Femur (tissue), 1 donor: ENCODE results near the gene RCAN3.
A peak's percentile ranks its signal among the peaks of the same experiment; 100 is the strongest.
"Not testable (repeated sequence)": the region's sequence is repeated elsewhere in the genome, so short reads cannot be mapped to it uniquely, and the experiment has no call there.

Experiments used
- DNase-seq: peaks from one replicate; pipeline ENCODE4 v3.0.0-alpha.2; 2017

The RCAN3 gene

GRCh38 chr1:24514946-24515345 is 12.3 kb downstream of the RCAN3 start:
- no peak for DNase-seq

GRCh38 chr1:24515671-24516209 is 13.1 kb downstream of the RCAN3 start:
- DNase-seq = not testable (repeated sequence)

- DNase-seq = no peak
These were observed 13.9 kb downstream of the RCAN3 start for GRCh38 chr1:24516506-24516905.

- no peak for DNase-seq
These were observed 15.3 kb downstream of the RCAN3 start for GRCh38 chr1:24517898-24518297.

GRCh38 chr1:24520282-24520681 is 17.6 kb downstream of the RCAN3 start:
- DNase-seq = not testable (repeated sequence)

- no peak for DNase-seq
These were observed 23.0 kb downstream of the RCAN3 start for GRCh38 chr1:24525606-24526005.

- no peak for DNase-seq
These were observed 23.4 kb downstream of the RCAN3 start for GRCh38 chr1:24526045-24526444.

- DNase-seq = no peak
These were observed 24.4 kb downstream of the RCAN3 start for GRCh38 chr1:24526940-24527542.

GRCh38 chr1:24528744-24529143 is 26.1 kb downstream of the RCAN3 start:
- no peak for DNase-seq

- not testable (repeated sequence) for DNase-seq
These were observed 26.7 kb downstream of the RCAN3 start for GRCh38 chr1:24529292-24529691.

- no peak for DNase-seq
These were observed 32.4 kb downstream of the RCAN3 start for GRCh38 chr1:24535021-24535424.

GRCh38 chr1:24535778-24536177 is 33.1 kb downstream of the RCAN3 start:
- no peak for DNase-seq

GRCh38 chr1:24536391-24536840 is 33.8 kb downstream of the RCAN3 start:
- DNase-seq = peak; percentile 27

GRCh38 chr1:24540051-24540905 is 37.6 kb downstream of the RCAN3 start:
- no peak for DNase-seq

GRCh38 chr1:24540906-24541710 is 38.5 kb downstream of the RCAN3 start:
- DNase-seq = no peak

GRCh38 chr1:24541711-24542346 is 39.2 kb downstream of the RCAN3 start:
- no peak for DNase-seq

- DNase-seq = no peak
These were observed 41.6 kb downstream of the RCAN3 start for GRCh38 chr1:24544239-24544638.

GRCh38 chr1:24545662-24546061 is 43.0 kb downstream of the RCAN3 start:
- no peak for DNase-seq

- no peak for DNase-seq
These were observed 44.6 kb downstream of the RCAN3 start for GRCh38 chr1:24547195-24547594.

GRCh38 chr1:24548070-24548469 is 45.4 kb downstream of the RCAN3 start:
- DNase-seq = no peak

GRCh38 chr1:24549210-24549609 is 46.6 kb downstream of the RCAN3 start:
- not testable (repeated sequence) for DNase-seq

GRCh38 chr1:24551290-24551959 is 48.8 kb downstream of the RCAN3 start:
- DNase-seq = no peak
